Measurements from ENCODE around the gene TRIM58. TPM values are rescaled to one million over a fixed set of nuclear protein-coding genes. Genes with fewer than 3 reads are reported as not detected.

The TRIM58 gene
- total RNA-seq, 1 experiment from 2014 or later: not detected

GRCh38 chr1:247905181-247905580 lies 48.2 kb downstream of the TRIM58 start:
- ATAC-seq (no peak), DNase-seq (ENCODE audit: low read depth, low spot score) (no peak)
- no peaks in the 10 kb centered on the region for H3K27me3 ChIP-seq (ENCODE audit: insufficient read depth, low read length)
- no TSS peak for BruUV-seq (replicated peaks)
- H3K4me1 ChIP-seq (ENCODE audit: control insufficient read depth in 1 of 2, insufficient read depth in 2 of 2, low read length in 2 of 2): no peaks in the 10 kb centered on the region
- no peak overlapping the region for H3K4me3 ChIP-seq (replicated peaks in 1 of 2; ENCODE audit: low read depth in 1 of 2, low read length in 2 of 2)
- H3K9me2 ChIP-seq (ENCODE audit: insufficient read depth): no peaks in the 10 kb centered on the region
- H2AFZ ChIP-seq (ENCODE audit: low read depth, low read length, poor library complexity, severe bottlenecking): no peak overlapping the region
- H3K9me3 ChIP-seq (ENCODE audit: control insufficient read depth in 1 of 2, insufficient read depth in 1 of 2, low read depth in 1 of 2, low read length in 2 of 2): peaks cover 0 to 5% of the 10 kb centered on the region in 2 experiments; a peak in 2 of 4 replicates
- H3K4me2 ChIP-seq (ENCODE audit: low read length): no peak overlapping the region
- H4K20me1 ChIP-seq (ENCODE audit: insufficient read depth): no peaks in the 10 kb centered on the region
- no peaks in the 10 kb centered on the region for H3K79me2 ChIP-seq (ENCODE audit: insufficient read depth, low read length)
- intact Hi-C loops (cut with micrococcal nuclease): no loop called here
- no peak overlapping the region for H3K27ac ChIP-seq (ENCODE audit: low read depth, low read length)
- POLR2A ChIA-PET: no interaction called here
- RAD21 ChIA-PET (ENCODE audit: low non-redundant PET in 1 of 2, low total read pairs in 2 of 2, uncharacterized antibody in 2 of 2, unreplicated experiment in 2 of 2): no interaction called here
- CTCF ChIA-PET: no interaction called here
- no peaks in the 10 kb centered on the region for H3K36me3 ChIP-seq (ENCODE audit: control insufficient read depth in 1 of 2, insufficient read depth in 2 of 2, low read length in 2 of 2)
- H3K9ac ChIP-seq (ENCODE audit: low read length): no peak overlapping the region
- no peak for TF ChIP-seq CEBPB (IDR thresholded peaks at IDR 0.05; ENCODE audit: low read depth)
- TF ChIP-seq ZNF274 (IDR thresholded peaks at IDR 0.05; ENCODE audit: low read depth, low read length): no peak
- no peak for TF ChIP-seq JUND (IDR thresholded peaks at IDR 0.05)
- no peak for TF ChIP-seq CBX3 (IDR thresholded peaks at IDR 0.05; ENCODE audit: low read depth)
- TF ChIP-seq MAX (IDR thresholded peaks at IDR 0.05): no peak
- TF ChIP-seq TCF7L2 (IDR thresholded peaks at IDR 0.05; ENCODE audit: borderline replicate concordance, extremely low read depth, insufficient read depth, insufficient read length): no peak
- no peak for TF ChIP-seq ATF3 (IDR thresholded peaks at IDR 0.05)
- TF ChIP-seq RAD21 (IDR thresholded peaks at IDR 0.05; ENCODE audit: low read depth): no peak
- TF ChIP-seq POLR2AphosphoS5 (IDR thresholded peaks at IDR 0.05; ENCODE audit: low read depth, low read length): no peak
- no peak for TF ChIP-seq EZH2phosphoT487 (IDR thresholded peaks at IDR 0.05; ENCODE audit: borderline replicate concordance)
- no peak for TF ChIP-seq ELF1 (IDR thresholded peaks at IDR 0.05; ENCODE audit: borderline replicate concordance, low read depth)
- no peak for TF ChIP-seq SIN3A (IDR thresholded peaks at IDR 0.05; ENCODE audit: low read depth)
- TF ChIP-seq YY1 (IDR thresholded peaks at IDR 0.05; ENCODE audit: extremely low read depth, insufficient replicate concordance, low read depth, low read length): no peak
- no peak for TF ChIP-seq ZFX (IDR thresholded peaks at IDR 0.05)

Data from HCT116 (cell line).